Activated CD4-positive, alpha-beta memory T cell treated with anti-CD3 and anti-CD28 coated beads for 36 hours (primary cell): Measurements from ENCODE around the gene ARHGEF17. TPM values are rescaled to one million over a fixed set of nuclear protein-coding genes. Genes with fewer than 3 reads are reported as not detected.
A peak's percentile ranks its signal among the peaks of the same experiment; 100 is the strongest.

Experiments
- CTCF ChIA-PET: fragments of 350-600 bp; sonication (Branson Sonifier 250); formaldehyde crosslinking; loops from one replicate; lab custom pipeline; 2021; ENCODE audit warnings: antibody characterized with exemption, inconsistent platforms; lab: Charles Lee
- POLR2A ChIA-PET: fragments of 350-600 bp; sonication (Branson Sonifier 250); formaldehyde crosslinking; loops from one replicate; lab custom pipeline; 2021; ENCODE audit warnings: antibody characterized with exemption; lab: Charles Lee
- DNase-seq: peaks from one replicate; pipeline ENCODE4 v3.0.0-alpha.2; 2020
- H3K27ac Mint-ChIP-seq: one replicate; pipeline ENCODE4 v1.8.0; 2021; ENCODE audit warnings: mixed read lengths
- H3K27me3 Mint-ChIP-seq: one replicate; pipeline ENCODE4 v1.8.0; 2021; ENCODE audit warnings: mixed read lengths
- H3K36me3 Mint-ChIP-seq: one replicate; pipeline ENCODE4 v1.8.0; 2021; ENCODE audit warnings: mixed read lengths
- H3K4me1 Mint-ChIP-seq: one replicate; pipeline ENCODE4 v1.8.0; 2021; ENCODE audit warnings: low read depth, mixed read lengths
- H3K4me3 Mint-ChIP-seq: one replicate; pipeline ENCODE4 v1.8.0; 2021; ENCODE audit warnings: mild to moderate bottlenecking, mixed read lengths
- H3K9me3 Mint-ChIP-seq: one replicate; pipeline ENCODE4 v1.8.0; 2021; ENCODE audit warnings: mixed read lengths
- intact Hi-C: fragments of 100-400 bp; cut with micrococcal nuclease; formaldehyde crosslinking; loops from one replicate; pipeline ENCODE4 v1.15.1; 2023
- total RNA-seq, 2 experiments: library from RNA; stranded (reverse); gene quantifications; one replicate each; pipeline ENCODE4 v1.2.3, GENCODE V29; 2021

The ARHGEF17 gene
- total RNA-seq, 2 experiments from 2014 or later, result 0.07 TPM; not detected in 1

- no peaks in the 10 kb centered on the region for H3K9me3 Mint-ChIP-seq
These were observed 35.2 kb downstream of the ARHGEF17 start for GRCh38 chr11:73343076-73343873.

GRCh38 chr11:73344191-73344607, 36.1 kb downstream of the ARHGEF17 start:
- Mint-ChIP-seq H3K27ac (no peak overlapping the region), H3K4me1 (no peaks in the 10 kb centered on the region), H3K4me3 (no peak overlapping the region), H3K27me3 (no peaks in the 10 kb centered on the region), H3K36me3 (no peaks in the 10 kb centered on the region), H3K9me3 (no peaks in the 10 kb centered on the region)
- no peak for DNase-seq
- intact Hi-C loops, result no loop called here
- POLR2A ChIA-PET, result no interaction called here
- CTCF ChIA-PET, result no interaction called here

More at GRCh38 chr11:73343076-73343873, 35.2 kb downstream of the ARHGEF17 start:
- Mint-ChIP-seq H3K27ac (no peak overlapping the region), H3K4me3 (no peak overlapping the region), H3K36me3 (no peaks in the 10 kb centered on the region), H3K4me1 (no peaks in the 10 kb centered on the region), H3K27me3 (no peaks in the 10 kb centered on the region)
- no peak for DNase-seq
- ChIA-PET CTCF (interaction anchor here (0.5 kb wide), 1 partner anchor 44 kb away, joined by 3 read pairs; no protein-coding TSS in a partner anchor), POLR2A (no interaction called here)
- intact Hi-C loops, result no loop called here

- H3K27ac Mint-ChIP-seq, result no peak overlapping the region
- DNase-seq, result no peak
- ChIA-PET CTCF (no interaction called here), POLR2A (no interaction called here)
- no peaks in the 10 kb centered on the region for H3K4me1 Mint-ChIP-seq
- H3K4me3 Mint-ChIP-seq, result no peak overlapping the region
- H3K27me3 Mint-ChIP-seq, result no peaks in the 10 kb centered on the region
- intact Hi-C loops, result no loop called here
- H3K9me3 Mint-ChIP-seq, result no peaks in the 10 kb centered on the region
- H3K36me3 Mint-ChIP-seq, result no peaks in the 10 kb centered on the region
These were observed 37.5 kb downstream of the ARHGEF17 start for GRCh38 chr11:73345481-73346160.

GRCh38 chr11:73346186-73346935, 38.3 kb downstream of the ARHGEF17 start:
- Mint-ChIP-seq H3K27ac (no peak overlapping the region), H3K27me3 (no peaks in the 10 kb centered on the region), H3K36me3 (no peaks in the 10 kb centered on the region), H3K4me1 (no peaks in the 10 kb centered on the region), H3K9me3 (no peaks in the 10 kb centered on the region), H3K4me3 (no peak overlapping the region)
- ChIA-PET CTCF (no interaction called here), POLR2A (no interaction called here)
- no peak for DNase-seq
- intact Hi-C loops, result no loop called here

- CTCF ChIA-PET, result interaction anchor here (1.1 kb wide), 1 partner anchor 47 kb away, joined by 3 read pairs; no protein-coding TSS in a partner anchor
- H3K9me3 Mint-ChIP-seq, result no peaks in the 10 kb centered on the region
- no peaks in the 10 kb centered on the region for H3K27me3 Mint-ChIP-seq
These were observed 39.0 kb downstream of the ARHGEF17 start for GRCh38 chr11:73347067-73347466.

GRCh38 chr11:73348838-73349237, 40.8 kb downstream of the ARHGEF17 start:
- H3K4me1 Mint-ChIP-seq, result no peaks in the 10 kb centered on the region
- no peak for DNase-seq
- intact Hi-C loops, result no loop called here
- no peak overlapping the region for H3K27ac Mint-ChIP-seq
- POLR2A ChIA-PET, result no interaction called here
- CTCF ChIA-PET, result interaction anchor here (1.0 to 6.4 kb wide), 6 partner anchors 12 to 313 kb away, joined by 3 to 108 read pairs (median 54); no protein-coding TSS in a partner anchor
- no peaks in the 10 kb centered on the region for H3K36me3 Mint-ChIP-seq
- no peak overlapping the region for H3K4me3 Mint-ChIP-seq
- no peaks in the 10 kb centered on the region for H3K9me3 Mint-ChIP-seq
- H3K27me3 Mint-ChIP-seq, result no peaks in the 10 kb centered on the region

More at GRCh38 chr11:73347067-73347466, 39.0 kb downstream of the ARHGEF17 start:
- H3K4me1 Mint-ChIP-seq, result no peaks in the 10 kb centered on the region
- intact Hi-C loops, result no loop called here
- H3K27ac Mint-ChIP-seq, result no peak overlapping the region
- no peaks in the 10 kb centered on the region for H3K36me3 Mint-ChIP-seq
- no peak for DNase-seq
- H3K4me3 Mint-ChIP-seq, result no peak overlapping the region
- POLR2A ChIA-PET, result no interaction called here

GRCh38 chr11:73349633-73350032, 41.6 kb downstream of the ARHGEF17 start:
- no peaks in the 10 kb centered on the region for H3K27me3 Mint-ChIP-seq
- CTCF ChIA-PET, result interaction anchor here (0.6 to 6.4 kb wide), 11 partner anchors 8 to 312 kb away, joined by 3 to 108 read pairs (median 18); no protein-coding TSS in a partner anchor
- POLR2A ChIA-PET, result no interaction called here
- H3K4me3 Mint-ChIP-seq, result no peak overlapping the region
- intact Hi-C loops, result no loop called here
- H3K9me3 Mint-ChIP-seq, result no peaks in the 10 kb centered on the region
- DNase-seq, result no peak
- H3K36me3 Mint-ChIP-seq, result no peaks in the 10 kb centered on the region
- no peaks in the 10 kb centered on the region for H3K4me1 Mint-ChIP-seq
- H3K27ac Mint-ChIP-seq, result no peak overlapping the region

- no peaks in the 10 kb centered on the region for H3K36me3 Mint-ChIP-seq
- H3K9me3 Mint-ChIP-seq, result no peaks in the 10 kb centered on the region
- H3K27ac Mint-ChIP-seq, result no peak overlapping the region
These were observed 43.0 kb downstream of the ARHGEF17 start for GRCh38 chr11:73350908-73351636.

GRCh38 chr11:73353422-73353821, 45.3 kb downstream of the ARHGEF17 start:
- CTCF ChIA-PET, result interaction anchor here (1.4 to 6.4 kb wide), 3 partner anchors 20 to 307 kb away, joined by 5 to 108 read pairs (median 23); no protein-coding TSS in a partner anchor
- Mint-ChIP-seq H3K36me3 (no peaks in the 10 kb centered on the region), H3K4me3 (no peak overlapping the region), H3K9me3 (no peaks in the 10 kb centered on the region), H3K27ac (no peak overlapping the region), H3K27me3 (no peaks in the 10 kb centered on the region), H3K4me1 (no peaks in the 10 kb centered on the region)
- no peak for DNase-seq
- intact Hi-C loops, result no loop called here
- POLR2A ChIA-PET, result no interaction called here

More at GRCh38 chr11:73350908-73351636, 43.0 kb downstream of the ARHGEF17 start:
- peak; percentile 76 for DNase-seq
- intact Hi-C loops, result loop anchor here (1.0 kb wide), 3 partner anchors 25 to 310 kb away; partner anchors contain the start of gene RELT
- Mint-ChIP-seq H3K4me3 (no peak overlapping the region), H3K27me3 (no peaks in the 10 kb centered on the region), H3K4me1 (no peaks in the 10 kb centered on the region)
- ChIA-PET CTCF (interaction anchor here (0.6 to 6.4 kb wide), 53 partner anchors 9 to 1208 kb away, joined by 3 to 108 read pairs (median 5); partner anchors contain the start of genes FAM168A and RELT), POLR2A (interaction anchor here (0.6 to 1.9 kb wide), 2 partner anchors 34 to 42 kb away, joined by 4 to 12 read pairs; no protein-coding TSS in a partner anchor)

- no peak for DNase-seq
- ChIA-PET CTCF (interaction anchor here (1.3 to 6.4 kb wide), 2 partner anchors 38 to 305 kb away, joined by 5 to 108 read pairs; no protein-coding TSS in a partner anchor), POLR2A (no interaction called here)
- Mint-ChIP-seq H3K4me1 (no peaks in the 10 kb centered on the region), H3K36me3 (no peaks in the 10 kb centered on the region), H3K27me3 (no peaks in the 10 kb centered on the region), H3K9me3 (no peaks in the 10 kb centered on the region), H3K27ac (no peak overlapping the region), H3K4me3 (no peak overlapping the region)
- intact Hi-C loops, result no loop called here
These were observed 47.0 kb downstream of the ARHGEF17 start for GRCh38 chr11:73355109-73355508.
